ENCODE data around the gene MAP2. TPM values are rescaled to one million over a fixed set of nuclear protein-coding genes. Genes with fewer than 3 reads are reported as not detected.

MAP2 gene
- total and polyA plus RNA-seq, 2 donors (not counting 1 experiment from before 2014, with no cell fraction given) = 51.0 to 60.1 TPM

GRCh38 chr2:209499069-209499468, 75.2 kb downstream of the MAP2 start:
- no peak overlapping the region for H3K4me2 ChIP-seq (ENCODE audit: extremely low read depth, insufficient read depth, low read length)
- H4K20me1 ChIP-seq (ENCODE audit: control insufficient read depth, extremely low read depth, insufficient read depth, low read length) = no peaks in the 10 kb centered on the region
- H3K4me1 ChIP-seq (ENCODE audit: control insufficient read depth, extremely low read depth, insufficient read depth, low read length) = peaks cover 5% of the 10 kb centered on the region
- H3K36me3 ChIP-seq (ENCODE audit: control insufficient read depth, insufficient read depth, low read length) = no peaks in the 10 kb centered on the region
- H3K4me3 ChIP-seq (replicated peaks in 1 of 4; ENCODE audit: control extremely low read depth in 1 of 4, insufficient read depth in 1 of 4, low read depth in 3 of 4, low read length in 4 of 4) = no peak overlapping the region
- no peaks in the 10 kb centered on the region for H3K27me3 ChIP-seq (ENCODE audit: control insufficient read depth, insufficient read depth, low read length)
- peak; percentile 9 to 46 for DNase-seq (ENCODE audit: low read depth in 2 of 2)
- no peaks in the 10 kb centered on the region for H3K9me3 ChIP-seq (ENCODE audit: control insufficient read depth, insufficient read depth, low read depth, low read length)
- no peaks in the 10 kb centered on the region for H3K79me2 ChIP-seq (ENCODE audit: control insufficient read depth, insufficient read depth, low read length)
- H3K9ac ChIP-seq (ENCODE audit: insufficient read depth, low read length) = no peak overlapping the region
- no peak overlapping the region for H2AFZ ChIP-seq (ENCODE audit: low read length)
- no peak overlapping the region for H3K27ac ChIP-seq (ENCODE audit: insufficient read depth, low read length)
- TF ChIP-seq CTCF (conservative IDR thresholded peaks at IDR 0.05 in 1 of 2, IDR thresholded peaks at IDR 0.05 in 1 of 2; ENCODE audit: low read depth in 1 of 2, low read length in 2 of 2) = no peak
- TF ChIP-seq EZH2 (IDR thresholded peaks at IDR 0.05; ENCODE audit: low read length, missing control alignments) = no peak

- no peaks in the 10 kb centered on the region for H3K36me3 ChIP-seq (ENCODE audit: control insufficient read depth, insufficient read depth, low read length)
- H4K20me1 ChIP-seq (ENCODE audit: control insufficient read depth, extremely low read depth, insufficient read depth, low read length) = no peaks in the 10 kb centered on the region
- no peaks in the 10 kb centered on the region for H3K27me3 ChIP-seq (ENCODE audit: control insufficient read depth, insufficient read depth, low read length)
- no peaks in the 10 kb centered on the region for H3K4me1 ChIP-seq (ENCODE audit: control insufficient read depth, extremely low read depth, insufficient read depth, low read length)
- H3K4me3 ChIP-seq (replicated peaks in 1 of 4; ENCODE audit: control extremely low read depth in 1 of 4, insufficient read depth in 1 of 4, low read depth in 3 of 4, low read length in 4 of 4) = no peak overlapping the region
- DNase-seq (ENCODE audit: low read depth in 2 of 2) = no peak
- no peaks in the 10 kb centered on the region for H3K9me3 ChIP-seq (ENCODE audit: control insufficient read depth, insufficient read depth, low read depth, low read length)
- H2AFZ ChIP-seq (ENCODE audit: low read length) = no peak overlapping the region
- H3K4me2 ChIP-seq (ENCODE audit: extremely low read depth, insufficient read depth, low read length) = no peak overlapping the region
- no peak overlapping the region for H3K27ac ChIP-seq (ENCODE audit: insufficient read depth, low read length)
- H3K9ac ChIP-seq (ENCODE audit: insufficient read depth, low read length) = no peak overlapping the region
- no peaks in the 10 kb centered on the region for H3K79me2 ChIP-seq (ENCODE audit: control insufficient read depth, insufficient read depth, low read length)
- TF ChIP-seq CTCF (conservative IDR thresholded peaks at IDR 0.05 in 1 of 2, IDR thresholded peaks at IDR 0.05 in 1 of 2; ENCODE audit: low read depth in 1 of 2, low read length in 2 of 2) (no peak), EZH2 (IDR thresholded peaks at IDR 0.05; ENCODE audit: low read length, missing control alignments) (no peak)
These were observed 77.7 kb downstream of the MAP2 start for GRCh38 chr2:209501579-209501978.

- H3K4me1 ChIP-seq (ENCODE audit: control insufficient read depth, extremely low read depth, insufficient read depth, low read length) = no peaks in the 10 kb centered on the region
- no peaks in the 10 kb centered on the region for H3K36me3 ChIP-seq (ENCODE audit: control insufficient read depth, insufficient read depth, low read length)
- H4K20me1 ChIP-seq (ENCODE audit: control insufficient read depth, extremely low read depth, insufficient read depth, low read length) = no peaks in the 10 kb centered on the region
- H3K9ac ChIP-seq (ENCODE audit: insufficient read depth, low read length) = no peak overlapping the region
- H3K9me3 ChIP-seq (ENCODE audit: control insufficient read depth, insufficient read depth, low read depth, low read length) = no peaks in the 10 kb centered on the region
- H3K4me3 ChIP-seq (replicated peaks in 1 of 4; ENCODE audit: control extremely low read depth in 1 of 4, insufficient read depth in 1 of 4, low read depth in 3 of 4, low read length in 4 of 4) = no peak overlapping the region
- no peak for DNase-seq (ENCODE audit: low read depth in 2 of 2)
- no peak overlapping the region for H3K27ac ChIP-seq (ENCODE audit: insufficient read depth, low read length)
- no peaks in the 10 kb centered on the region for H3K79me2 ChIP-seq (ENCODE audit: control insufficient read depth, insufficient read depth, low read length)
- no peak overlapping the region for H2AFZ ChIP-seq (ENCODE audit: low read length)
- no peaks in the 10 kb centered on the region for H3K27me3 ChIP-seq (ENCODE audit: control insufficient read depth, insufficient read depth, low read length)
- H3K4me2 ChIP-seq (ENCODE audit: extremely low read depth, insufficient read depth, low read length) = no peak overlapping the region
- TF ChIP-seq CTCF (conservative IDR thresholded peaks at IDR 0.05 in 1 of 2, IDR thresholded peaks at IDR 0.05 in 1 of 2; ENCODE audit: low read depth in 1 of 2, low read length in 2 of 2) (no peak), EZH2 (IDR thresholded peaks at IDR 0.05; ENCODE audit: low read length, missing control alignments) (no peak)
These were observed 81.6 kb downstream of the MAP2 start for GRCh38 chr2:209505410-209505809.
